ENCODE data around the gene LYPD6. TPM values are rescaled to one million over a fixed set of nuclear protein-coding genes. Genes with fewer than 3 reads are reported as not detected.

Gene LYPD6
- total and polyA plus RNA-seq, 2 donors (not counting 3 experiments of a cell fraction or from before 2014, with no cell fraction given), result 3.0 to 4.0 TPM

DNA sequence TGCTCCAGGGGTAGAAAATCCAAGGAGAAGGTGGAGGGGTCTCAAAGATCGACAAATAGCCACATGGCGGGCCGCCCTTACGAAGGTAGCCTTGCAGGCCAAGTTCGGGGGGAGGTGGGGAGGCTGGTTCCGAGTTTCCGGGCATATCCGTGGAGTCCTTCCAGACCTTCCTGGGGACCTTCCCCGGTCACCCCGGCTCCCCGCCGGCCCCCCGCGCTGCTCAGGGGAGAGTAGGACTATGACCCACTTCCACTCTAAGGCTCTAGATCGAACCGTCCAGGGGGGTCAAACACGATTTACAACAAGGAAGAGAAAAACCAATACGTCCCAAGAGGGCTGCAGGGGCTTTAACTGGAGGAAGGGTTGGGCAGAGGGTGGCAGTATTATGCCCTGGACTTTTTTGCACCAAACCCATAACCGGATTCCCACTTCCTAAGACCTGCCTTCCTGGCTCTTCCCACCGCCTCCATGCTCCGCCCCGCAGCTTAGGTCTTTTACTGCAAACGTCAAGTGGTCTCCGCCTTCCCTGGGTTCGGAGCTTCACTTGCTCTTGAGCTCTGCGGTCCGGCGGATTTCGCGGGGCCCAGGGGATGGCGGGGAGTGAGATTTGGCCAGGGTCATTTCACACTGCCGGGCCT is 779 bp upstream of the LYPD6 start:
- H2AFZ ChIP-seq (ENCODE audit: low read depth, low read length), result peak overlapping the region; percentile 100
- H3K79me2 ChIP-seq (ENCODE audit: control insufficient read depth, insufficient read depth, low read length), result no peaks in the 10 kb centered on the region
- no peaks in the 10 kb centered on the region for H3K36me3 ChIP-seq (ENCODE audit: control insufficient read depth in 2 of 2, extremely low read depth in 1 of 2, insufficient read depth in 2 of 2, low read length in 2 of 2)
- H3K9me1 ChIP-seq (replicated peaks; ENCODE audit: control insufficient read depth, extremely low read depth, insufficient read depth, low read length), result no peaks in the 10 kb centered on the region
- peak overlapping the region; percentile 58 to 87 (median 78) for H3K4me3 ChIP-seq (replicated peaks in 1 of 3; ENCODE audit: insufficient read depth in 1 of 3, low read depth in 1 of 3, low read length in 3 of 3)
- H3K9ac ChIP-seq (replicated peaks; ENCODE audit: extremely low read depth, insufficient read depth, low read length), result peak overlapping the region; percentile 4
- no peaks in the 10 kb centered on the region for H4K20me1 ChIP-seq (replicated peaks; ENCODE audit: control insufficient read depth, extremely low read depth, insufficient read depth, low read length)
- H3K4me2 ChIP-seq (ENCODE audit: insufficient read depth, low read length), result peak overlapping the region; percentile 73
- DNase-seq (ENCODE audit: low read depth, low spot score), result peak; percentile 59
- ChIA-PET CTCF (interaction anchor here (0.6 to 2.7 kb wide), 8 partner anchors 16 to 232 kb away, joined by 3 to 18 read pairs (median 5); no protein-coding TSS in a partner anchor), POLR2A (no interaction called here)
- dilution Hi-C loops (cut with MboI; ENCODE audit: extremely low pct_ligation_motif_present, low sequenced_read_pairs), result no loop called here
- intact Hi-C loops (cut with micrococcal nuclease), result loop anchor here (1.0 to 10.0 kb wide), 3 partner anchors 37 to 1905 kb away; no protein-coding TSS in a partner anchor
- FAIRE-seq, result peak; percentile 68
- peaks cover 12% of the 10 kb centered on the region for H3K4me1 ChIP-seq (ENCODE audit: control insufficient read depth, extremely low read depth, insufficient read depth, low read length)
- no peaks in the 10 kb centered on the region for H3K9me3 ChIP-seq (replicated peaks; ENCODE audit: control insufficient read depth, insufficient read depth, low read length)
- H3K27ac ChIP-seq (ENCODE audit: insufficient read depth, low read depth, low read length), result peak overlapping the region; percentile 41
- no peaks in the 10 kb centered on the region for H3K27me3 ChIP-seq (ENCODE audit: control insufficient read depth in 2 of 2, insufficient read depth in 2 of 2, low read length in 2 of 2)
- TF ChIP-seq, protein P1, sequence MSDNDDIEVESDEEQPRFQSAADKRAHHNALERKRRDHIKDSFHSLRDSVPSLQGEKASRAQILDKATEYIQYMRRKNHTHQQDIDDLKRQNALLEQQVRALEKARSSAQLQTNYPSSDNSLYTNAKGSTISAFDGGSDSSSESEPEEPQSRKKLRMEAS (IDR thresholded peaks at IDR 0.05; ENCODE audit: insufficient read depth, insufficient read length), result no peak
- TF ChIP-seq MYC (IDR thresholded peaks at IDR 0.05; ENCODE audit: low read depth, low read length) (no peak), POLR2AphosphoS5 (IDR thresholded peaks at IDR 0.05; ENCODE audit: insufficient read depth, low read depth, low read length) (no peak), GATA2 (IDR thresholded peaks at IDR 0.05; ENCODE audit: insufficient read depth, insufficient read length, low read depth, low read length) (no peak), FOS (IDR thresholded peaks at IDR 0.05; ENCODE audit: borderline replicate concordance, insufficient read depth, low read length) (no peak), JUN (IDR thresholded peaks at IDR 0.05; ENCODE audit: borderline replicate concordance, insufficient read depth, insufficient read length, low read depth) (no peak), EZH2 (IDR thresholded peaks at IDR 0.05; ENCODE audit: borderline replicate concordance, low read depth, low read length, severe bottlenecking) (no peak), POLR2A (IDR thresholded peaks at IDR 0.05; ENCODE audit: low read depth, low read length) (no peak)
- TF ChIP-seq, protein P2, sequence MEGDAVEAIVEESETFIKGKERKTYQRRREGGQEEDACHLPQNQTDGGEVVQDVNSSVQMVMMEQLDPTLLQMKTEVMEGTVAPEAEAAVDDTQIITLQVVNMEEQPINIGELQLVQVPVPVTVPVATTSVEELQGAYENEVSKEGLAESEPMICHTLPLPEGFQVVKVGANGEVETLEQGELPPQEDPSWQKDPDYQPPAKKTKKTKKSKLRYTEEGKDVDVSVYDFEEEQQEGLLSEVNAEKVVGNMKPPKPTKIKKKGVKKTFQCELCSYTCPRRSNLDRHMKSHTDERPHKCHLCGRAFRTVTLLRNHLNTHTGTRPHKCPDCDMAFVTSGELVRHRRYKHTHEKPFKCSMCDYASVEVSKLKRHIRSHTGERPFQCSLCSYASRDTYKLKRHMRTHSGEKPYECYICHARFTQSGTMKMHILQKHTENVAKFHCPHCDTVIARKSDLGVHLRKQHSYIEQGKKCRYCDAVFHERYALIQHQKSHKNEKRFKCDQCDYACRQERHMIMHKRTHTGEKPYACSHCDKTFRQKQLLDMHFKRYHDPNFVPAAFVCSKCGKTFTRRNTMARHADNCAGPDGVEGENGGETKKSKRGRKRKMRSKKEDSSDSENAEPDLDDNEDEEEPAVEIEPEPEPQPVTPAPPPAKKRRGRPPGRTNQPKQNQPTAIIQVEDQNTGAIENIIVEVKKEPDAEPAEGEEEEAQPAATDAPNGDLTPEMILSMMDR (IDR thresholded peaks at IDR 0.05; ENCODE audit: extremely low read depth in 1 of 2, insufficient read depth in 1 of 2, low read depth in 1 of 2, low read length in 2 of 2), result no peak
- no TSS peak for BruUV-seq (replicated peaks)

Measured in endothelial cell of umbilical vein (primary cell).